Esophagus muscularis mucosa (tissue), 3 donors: ENCODE measurements around the gene ZDHHC13.

Experiments
- CTCF ChIP-seq, 3 experiments: fragments of 200-600 bp in 2 of 3; fragments of 450-650 bp in 1 of 3; sonication (generic) in 2 of 3; IDR thresholded peaks; one replicate each; pipeline ENCODE4 v1.5.1; 2017 to 2019; ENCODE audit warnings: antibody characterized with exemption in 3 of 3, mild to moderate bottlenecking in 2 of 3, moderate library complexity in 1 of 3
- POLR2A ChIP-seq: fragments of 450-650 bp; IDR thresholded peaks from one replicate; pipeline ENCODE4 v1.6.1; 2017; ENCODE audit warnings: antibody characterized with exemption, moderate library complexity, mild to moderate bottlenecking, low read depth

DNA sequence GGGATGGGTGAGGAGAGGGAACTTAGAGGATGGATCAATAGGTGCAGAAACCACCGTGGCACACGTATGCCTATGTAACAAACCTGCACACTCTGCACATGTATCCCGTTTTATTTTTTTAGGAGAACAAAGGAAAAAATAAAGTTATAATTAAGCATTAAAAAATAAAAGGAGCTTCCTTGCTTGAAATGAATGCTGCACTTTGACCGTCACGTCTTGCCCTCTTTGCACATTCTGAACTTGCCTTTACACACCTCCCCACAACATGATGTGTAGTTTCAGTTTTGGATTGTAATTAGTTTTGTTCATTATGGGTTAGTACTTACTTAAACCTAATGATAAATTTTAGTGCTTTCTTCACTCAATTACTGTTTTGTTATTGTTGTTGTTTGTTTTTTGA is 87.9 kb downstream of the ZDHHC13 start:
- TF ChIP-seq CTCF (IDR thresholded peaks at IDR 0.05) (no peak), POLR2A (no peak)
